GM19452 (cell line): Measurements from ENCODE around the gene PPP1R16B.

Experiments used
- ATAC-seq: cut with Tn5 transposase; IDR thresholded peaks from one replicate; pipeline ENCODE4 v1.9.1; 2021; ENCODE audit not compliant: unreplicated experiment

PPP1R16B gene

GRCh38 chr20:38961530-38962043 is 156.1 kb downstream of the PPP1R16B start:
- no peak for ATAC-seq

- ATAC-seq = peak; percentile 95
Observed at GRCh38 chr20:38962044-38962927, 156.8 kb downstream of the PPP1R16B start, which contains the start of gene DHX35. DHX35 (plus strand) TSS chr20:38962344; CDS start chr20:38962368, 24 bp downstream.

GRCh38 chr20:38962928-38963401 is 157.5 kb downstream of the PPP1R16B start:
- ATAC-seq = no peak

- ATAC-seq = no peak
Observed at GRCh38 chr20:38963745-38964144, 158.2 kb downstream of the PPP1R16B start.

- no peak for ATAC-seq
Observed at GRCh38 chr20:38965264-38965663, 159.8 kb downstream of the PPP1R16B start.

GRCh38 chr20:38968090-38968489 is 162.6 kb downstream of the PPP1R16B start:
- ATAC-seq = no peak

- ATAC-seq = no peak
Observed at GRCh38 chr20:38969708-38970107, 164.2 kb downstream of the PPP1R16B start.

GRCh38 chr20:38970302-38970701 is 164.8 kb downstream of the PPP1R16B start:
- no peak for ATAC-seq
